AG04449 (cell line): ENCODE results near the gene SRGAP1.

Source experiments
- CTCF ChIA-PET: fragments of 350-600 bp; formaldehyde crosslinking; extraction: SDS; loops from one replicate; lab custom pipeline; 2021; ENCODE audit warnings: antibody characterized with exemption; lab: Yijun Ruan, JAX
- POLR2A ChIA-PET: fragments of 400-600, 350-600 bp; formaldehyde crosslinking; extraction: SDS; loops from one replicate; lab custom pipeline; 2020; ENCODE audit warnings: antibody characterized with exemption, inconsistent platforms; lab: Yijun Ruan, JAX
- DNase-seq: peaks from one replicate; pipeline ENCODE4 v3.0.0-alpha.2; 2010; ENCODE audit warnings: low read depth, low spot score
- H3K4me3 ChIP-seq: 2 replicates; pipeline ENCODE4 v1.5.1; 2011; ENCODE audit warnings: low read depth, mild to moderate bottlenecking, control low read depth, low read length
- CTCF ChIP-seq: IDR thresholded peaks from one replicate; pipeline ENCODE4 v1.5.1; 2011; ENCODE audit warnings: mild to moderate bottlenecking, moderate library complexity, low read length, control low read depth, inconsistent platforms; ENCODE audit not compliant: insufficient read depth; ENCODE audit errors: missing control alignments

The SRGAP1 gene

GRCh38 chr12:64082116-64082515, 237.6 kb downstream of the SRGAP1 start:
- ChIA-PET CTCF (interaction anchor here (0.9 to 1.0 kb wide), 2 partner anchors 8 to 25 kb away, joined by 3 to 4 read pairs; no protein-coding TSS in a partner anchor), POLR2A (no interaction called here)
- no peak for DNase-seq
- no peak for TF ChIP-seq CTCF
- H3K4me3 ChIP-seq, result no peak overlapping the region

- CTCF ChIA-PET, result interaction anchor here (0.7 to 2.9 kb wide), 6 partner anchors 9 to 234 kb away, joined by 3 to 7 read pairs (median 4); no protein-coding TSS in a partner anchor
- POLR2A ChIA-PET, result no interaction called here
- no peak overlapping the region for H3K4me3 ChIP-seq
- no peak for DNase-seq
- TF ChIP-seq CTCF, result no peak
Observed at GRCh38 chr12:64082866-64083268, 238.4 kb downstream of the SRGAP1 start.

- no peak for TF ChIP-seq CTCF
- H3K4me3 ChIP-seq, result no peak overlapping the region
- DNase-seq, result peak; percentile 76
- POLR2A ChIA-PET, result no interaction called here
- CTCF ChIA-PET, result interaction anchor here (0.7 to 2.9 kb wide), 8 partner anchors 9 to 239 kb away, joined by 3 to 7 read pairs (median 4); partner anchors contain the start of gene SRGAP1
Observed at GRCh38 chr12:64083285-64084210, 239.0 kb downstream of the SRGAP1 start.

GRCh38 chr12:64085154-64085553, 240.7 kb downstream of the SRGAP1 start:
- POLR2A ChIA-PET, result no interaction called here
- TF ChIP-seq CTCF, result no peak
- CTCF ChIA-PET, result interaction anchor here (1.1 to 2.9 kb wide), 2 partner anchors 171 to 241 kb away, joined by 3 to 7 read pairs; no protein-coding TSS in a partner anchor
- H3K4me3 ChIP-seq, result no peak overlapping the region
- no peak for DNase-seq

- no peak overlapping the region for H3K4me3 ChIP-seq
- CTCF ChIA-PET, result interaction anchor here (1.1 to 1.6 kb wide), 2 partner anchors 9 to 242 kb away, joined by 3 to 4 read pairs; no protein-coding TSS in a partner anchor
- POLR2A ChIA-PET, result no interaction called here
- DNase-seq, result no peak
- no peak for TF ChIP-seq CTCF
Observed at GRCh38 chr12:64085996-64086395, 241.5 kb downstream of the SRGAP1 start.

- no peak overlapping the region for H3K4me3 ChIP-seq
- no peak for TF ChIP-seq CTCF
- POLR2A ChIA-PET, result interaction anchor here (0.7 to 1.2 kb wide), 2 partner anchors 19 to 71 kb away, joined by 3 to 4 read pairs; no protein-coding TSS in a partner anchor
- no peak for DNase-seq
- CTCF ChIA-PET, result interaction anchor here (0.6 to 2.1 kb wide), 3 partner anchors 10 to 243 kb away, joined by 3 to 9 read pairs (median 4); partner anchors contain the start of gene SRGAP1
Observed at GRCh38 chr12:64086946-64087345, 242.4 kb downstream of the SRGAP1 start.
